ENCODE measurements around the gene LRRC4C. TPM values are rescaled to one million over a fixed set of nuclear protein-coding genes. Genes with fewer than 3 reads are reported as not detected.

LRRC4C gene
- total RNA-seq, 2 experiments from 2014 or later, result not detected

DNA sequence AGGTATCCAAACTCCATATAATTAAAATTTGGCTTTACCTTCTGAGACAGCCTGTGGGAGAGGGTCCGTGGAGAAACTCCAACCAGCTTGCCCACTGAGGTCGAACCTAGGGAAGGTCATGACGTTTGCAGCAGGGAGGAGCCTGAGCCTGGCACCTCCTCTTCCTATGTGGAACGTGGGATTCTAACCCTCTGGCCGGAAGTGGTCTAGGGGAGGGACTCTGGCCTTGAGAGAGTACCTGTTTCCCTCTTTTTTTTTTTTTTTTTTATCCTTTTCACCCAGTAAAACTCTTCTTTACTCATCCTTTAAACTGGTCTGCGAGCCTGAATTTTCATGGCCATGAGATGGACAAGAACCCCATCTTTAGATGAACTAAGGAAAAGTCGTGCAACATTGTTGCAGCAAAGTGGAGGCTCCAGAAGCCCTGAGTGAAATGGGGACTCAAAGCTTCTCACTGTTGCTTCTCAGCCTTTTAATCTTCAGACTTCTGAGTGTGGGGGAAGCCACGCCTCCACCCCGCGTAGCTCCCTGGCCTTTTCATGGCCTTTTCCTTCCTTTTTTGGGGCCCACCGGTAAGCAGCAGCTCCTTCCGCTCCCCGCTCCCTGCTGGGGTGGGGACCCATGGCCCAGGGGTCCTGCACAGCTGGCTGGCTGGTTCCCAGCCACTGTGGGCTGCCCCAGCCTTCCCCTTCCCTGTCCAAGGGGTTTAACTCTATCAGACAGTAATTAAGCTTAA is 1359.9 kb downstream of the LRRC4C start:
- DNase-seq (no peak), ATAC-seq (no peak)
- Mint-ChIP-seq H3K4me3 (no peak overlapping the region), H3K9me3 (ENCODE audit: low read depth) (peaks cover 5% of the 10 kb centered on the region), H3K4me1 (no peaks in the 10 kb centered on the region), H3K27me3 (no peaks in the 10 kb centered on the region), H3K36me3 (no peaks in the 10 kb centered on the region), H3K27ac (no peak overlapping the region)
- CTCF ChIA-PET, result interaction anchor here (0.7 kb wide), 1 partner anchor 9 kb away, joined by 3 read pairs; no protein-coding TSS in a partner anchor

DNA sequence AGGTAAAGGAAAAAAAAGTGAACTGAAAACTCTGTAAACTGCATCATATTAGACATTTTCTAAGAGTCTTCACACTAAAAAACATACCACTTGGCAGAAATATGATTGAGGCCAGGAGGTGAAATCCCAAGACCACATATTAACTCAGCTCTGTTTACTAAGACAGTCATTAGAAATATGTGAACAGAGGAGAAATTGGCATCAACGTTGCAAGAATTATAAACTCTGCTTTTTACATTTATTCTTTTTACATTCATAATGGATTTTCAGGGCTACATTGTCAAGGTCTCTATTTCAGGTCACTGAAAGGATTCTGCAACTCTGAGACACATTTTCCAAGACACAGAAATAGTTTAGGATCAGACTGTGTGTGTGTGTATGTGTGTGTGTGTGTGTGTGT is 1364.0 kb downstream of the LRRC4C start:
- DNase-seq (no peak), ATAC-seq (no peak)
- H3K4me3 Mint-ChIP-seq, result no peak overlapping the region
- CTCF ChIA-PET, result no interaction called here
- H3K27ac Mint-ChIP-seq, result no peak overlapping the region
- H3K9me3 Mint-ChIP-seq (ENCODE audit: low read depth), result no peaks in the 10 kb centered on the region
- H3K4me1 Mint-ChIP-seq, result no peaks in the 10 kb centered on the region
- H3K27me3 Mint-ChIP-seq, result no peaks in the 10 kb centered on the region
- no peaks in the 10 kb centered on the region for H3K36me3 Mint-ChIP-seq

DNA sequence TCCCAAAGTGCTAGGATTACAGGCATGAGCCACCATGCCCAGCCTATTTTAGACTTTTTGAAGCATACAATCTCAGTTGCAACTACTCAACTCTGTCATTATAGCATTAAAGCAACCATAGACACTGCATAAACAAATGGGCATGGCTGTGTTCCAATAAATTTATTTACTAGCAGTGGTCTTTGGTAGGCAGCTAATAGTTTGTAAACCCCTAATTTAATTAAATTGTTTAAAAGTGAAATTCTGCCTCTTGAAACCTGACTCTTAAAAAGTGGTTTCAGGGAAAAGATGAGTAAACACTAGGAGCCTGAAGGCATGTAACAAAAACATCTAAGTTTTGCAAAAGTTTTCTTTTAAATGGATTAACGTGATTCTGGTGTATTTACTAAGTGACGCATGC is 1364.5 kb downstream of the LRRC4C start:
- CTCF ChIA-PET, result no interaction called here
- H3K27ac Mint-ChIP-seq, result no peak overlapping the region
- H3K36me3 Mint-ChIP-seq, result no peaks in the 10 kb centered on the region
- DNase-seq (no peak), ATAC-seq (no peak)
- no peaks in the 10 kb centered on the region for H3K9me3 Mint-ChIP-seq (ENCODE audit: low read depth)
- no peak overlapping the region for H3K4me3 Mint-ChIP-seq
- H3K4me1 Mint-ChIP-seq, result no peaks in the 10 kb centered on the region
- H3K27me3 Mint-ChIP-seq, result no peaks in the 10 kb centered on the region

DNA sequence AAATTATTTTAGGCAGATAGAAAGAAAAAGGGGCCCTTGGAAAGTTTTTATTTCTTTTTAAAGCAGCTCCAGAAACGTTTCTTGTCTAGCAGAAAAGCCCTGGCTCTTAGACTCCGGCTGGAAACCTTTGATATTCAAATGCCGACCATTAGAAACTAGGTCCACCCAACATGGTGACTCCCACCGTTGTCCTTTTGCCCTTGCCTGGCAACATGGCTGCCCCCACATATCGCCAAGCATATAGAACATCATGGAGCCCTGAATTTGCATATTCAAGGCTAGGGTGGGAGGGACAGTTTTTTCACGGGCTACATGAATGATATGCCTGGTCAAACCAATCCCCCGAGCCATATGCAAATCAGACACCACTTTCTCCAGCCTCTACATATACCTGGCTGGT is 1379.0 kb downstream of the LRRC4C start:
- DNase-seq (no peak), ATAC-seq (no peak)
- Mint-ChIP-seq H3K27me3 (no peaks in the 10 kb centered on the region), H3K36me3 (no peaks in the 10 kb centered on the region), H3K4me1 (no peaks in the 10 kb centered on the region), H3K9me3 (ENCODE audit: low read depth) (peaks cover 22% of the 10 kb centered on the region), H3K4me3 (no peak overlapping the region), H3K27ac (no peak overlapping the region)
- CTCF ChIA-PET, result no interaction called here
